Inferior parietal cortex (tissue), 1 donor: ENCODE measurements around the gene CARS2.
"Not testable (repeated sequence)": the region's sequence is repeated elsewhere in the genome, so short reads cannot be mapped to it uniquely, and the experiment has no call there.

Experiments
- DNase-seq: peaks from one replicate; pipeline ENCODE4 v3.0.0-alpha.2; 2016; ENCODE audit errors: extremely low spot score

The CARS2 gene

DNA sequence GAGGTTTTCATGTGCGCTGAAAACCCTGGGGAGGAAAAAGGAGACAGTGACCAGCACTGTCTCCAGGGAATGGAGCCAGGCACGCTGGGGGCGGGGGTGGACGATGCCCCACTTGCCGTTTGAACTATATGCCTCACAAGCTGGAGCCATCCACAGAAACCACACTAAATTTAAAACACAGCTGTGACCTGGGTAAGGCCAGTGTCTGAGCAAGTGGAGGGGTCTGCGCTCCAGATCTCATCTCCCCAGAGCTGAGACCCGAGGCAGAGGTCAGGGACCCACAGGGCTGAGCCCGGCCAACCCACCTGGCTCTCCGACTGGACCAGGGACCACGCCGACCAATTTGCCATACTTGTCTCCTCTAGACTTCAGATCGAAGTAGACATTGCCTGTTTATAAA, 23.2 kb downstream of the CARS2 start:
- no peak for DNase-seq

DNA sequence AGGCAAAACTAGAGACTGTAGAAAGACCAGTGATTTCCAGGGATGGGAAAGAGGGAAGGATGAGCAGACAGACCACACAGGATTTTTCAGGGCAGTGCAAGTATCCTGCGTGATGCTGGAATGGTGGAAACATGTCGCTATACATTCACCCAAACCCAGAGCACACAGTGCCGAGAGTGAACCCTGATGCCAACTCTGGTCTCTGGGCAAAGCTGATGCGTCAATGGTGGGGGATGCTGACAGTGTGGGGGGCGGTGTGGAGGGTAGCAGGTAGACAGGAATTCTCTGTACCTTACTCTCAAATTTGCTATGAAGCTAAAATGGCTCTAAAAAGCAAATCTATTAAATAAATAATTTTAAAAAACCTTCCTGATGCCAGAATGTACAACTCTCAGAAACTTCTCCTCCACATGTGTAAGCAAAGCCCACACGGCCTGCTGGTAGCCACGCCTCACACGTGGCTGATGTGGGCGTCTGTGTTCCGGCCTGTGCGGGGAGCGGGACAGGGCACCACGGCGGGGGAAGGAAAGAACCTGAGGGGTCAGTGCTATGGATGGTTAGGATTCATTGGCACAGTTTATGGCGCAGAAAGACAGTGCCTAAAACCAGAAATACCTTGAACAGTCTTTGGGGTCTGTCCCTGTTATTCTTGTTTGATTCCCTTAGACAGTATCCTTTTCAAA, 23.9 kb downstream of the CARS2 start:
- no peak for DNase-seq

DNA sequence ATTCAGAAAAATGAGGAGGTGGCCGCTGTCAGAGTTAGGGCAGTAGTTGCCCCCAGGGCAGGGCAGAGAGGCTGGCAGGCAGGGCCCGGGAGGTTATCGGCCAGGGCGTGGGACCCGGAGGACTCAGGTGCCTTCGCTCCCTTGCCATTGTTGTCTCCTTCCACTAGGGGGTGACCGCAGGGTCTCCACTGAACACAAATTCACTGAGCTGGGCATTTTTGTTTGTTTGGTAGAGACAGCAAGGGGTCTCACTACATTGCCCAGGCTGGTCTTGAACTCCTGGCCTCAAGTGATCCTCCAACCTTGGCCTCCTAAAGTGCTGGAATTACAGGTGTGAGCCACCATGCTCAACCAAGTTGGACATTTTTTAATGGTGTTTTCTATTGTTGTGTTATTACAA, 25.1 kb downstream of the CARS2 start:
- DNase-seq: no peak

DNA sequence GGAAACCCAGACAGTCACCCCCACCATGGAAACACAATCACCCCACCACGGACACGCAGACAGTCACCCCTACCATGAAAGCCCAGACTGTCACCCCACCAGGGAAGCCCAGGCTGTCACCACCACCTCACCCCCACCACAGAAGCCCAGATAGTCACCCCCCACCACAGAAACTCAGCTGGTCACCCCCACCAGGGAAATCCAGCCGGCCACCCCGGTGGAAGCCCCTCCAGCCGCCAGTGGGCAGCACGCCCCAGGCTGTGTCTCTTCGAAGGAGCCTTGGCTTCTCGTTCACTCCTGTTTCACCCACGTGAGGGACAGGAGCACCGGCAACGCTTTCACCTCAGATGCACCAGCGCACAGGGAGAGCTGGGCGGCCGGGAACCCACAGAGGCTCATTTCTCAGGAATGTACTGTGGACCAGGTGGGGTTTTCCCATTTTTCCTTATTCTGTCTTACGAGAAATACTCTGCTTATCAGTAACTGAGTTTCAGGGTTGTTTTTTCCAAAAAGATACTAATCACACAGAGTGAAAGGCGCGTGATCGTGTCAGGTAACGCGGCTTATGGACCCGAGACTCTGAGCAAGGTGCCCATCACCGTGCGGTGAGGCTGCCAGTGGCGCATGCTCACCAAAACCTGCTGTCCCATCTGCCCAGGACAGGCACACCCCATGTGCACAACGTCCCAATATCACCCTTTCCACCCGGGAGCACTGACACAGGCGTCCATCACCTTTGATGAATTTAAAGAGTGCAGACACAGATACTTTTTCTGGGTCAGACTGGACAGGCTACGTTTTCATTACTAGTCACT, 28.0 kb downstream of the CARS2 start:
- DNase-seq: no peak

DNA sequence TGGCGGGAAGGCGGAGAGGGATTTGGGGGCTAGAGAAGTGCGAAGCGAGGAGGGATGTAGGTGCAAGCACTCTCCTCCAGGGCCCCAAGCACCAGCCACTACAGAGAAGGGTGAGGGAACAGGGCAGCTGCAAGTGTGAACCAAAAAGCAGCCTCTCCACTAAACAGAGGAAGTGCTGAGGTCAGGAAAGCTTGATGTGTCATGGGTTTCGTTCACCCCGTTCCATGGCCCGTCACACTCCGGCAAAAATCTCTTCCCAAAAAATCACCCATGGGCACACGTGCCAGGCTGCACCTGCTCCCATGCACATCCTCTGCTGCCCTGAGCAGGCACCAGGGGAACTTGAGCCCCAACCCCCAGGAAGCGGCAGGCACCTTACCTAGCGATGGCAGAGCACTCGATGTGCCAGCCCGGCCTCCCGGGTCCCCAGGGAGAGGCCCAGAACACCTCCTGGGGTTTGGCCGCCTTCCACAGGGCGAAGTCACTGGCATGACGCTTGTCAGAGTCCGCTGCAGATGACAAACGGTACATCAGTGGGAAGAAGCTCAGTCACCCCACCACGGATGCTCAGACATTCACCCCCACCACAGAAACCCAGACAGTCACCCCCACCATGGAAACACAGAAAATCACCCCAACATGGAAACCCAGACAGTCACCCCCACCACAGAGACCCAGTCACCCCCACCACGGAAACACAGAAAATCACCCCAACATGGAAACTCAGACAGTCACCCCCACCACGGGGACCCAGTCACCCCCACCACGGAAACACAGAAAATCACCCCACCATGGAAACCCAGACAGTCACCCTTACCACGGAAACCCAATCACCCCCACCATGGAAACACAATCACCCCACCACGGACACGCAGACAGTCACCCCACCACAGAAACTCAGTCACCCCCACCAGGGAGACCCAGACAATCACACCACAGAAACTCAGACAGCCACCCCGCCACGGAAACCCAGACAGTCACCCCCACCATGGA, 29.0 kb downstream of the CARS2 start:
- no peak for DNase-seq

DNA sequence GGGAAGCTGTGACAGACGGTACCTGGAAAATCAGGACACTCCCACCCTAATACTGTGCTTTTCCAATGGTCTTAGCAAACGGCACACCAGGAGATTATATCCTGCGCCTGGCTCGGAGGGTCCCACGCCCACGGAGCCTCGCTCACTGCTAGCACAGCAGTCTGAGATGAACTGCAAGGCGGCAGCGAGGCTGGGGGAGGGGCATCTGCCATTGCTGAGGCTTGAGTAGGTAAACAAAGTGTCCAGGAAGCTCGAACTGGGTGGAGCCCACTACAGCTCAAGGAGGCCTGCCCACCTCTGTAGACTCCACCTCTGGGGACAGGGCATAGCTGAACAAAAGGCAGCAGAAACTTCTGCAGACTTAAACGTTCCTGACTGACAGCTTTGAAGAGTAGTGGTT, 36.1 kb downstream of the CARS2 start:
- not testable (repeated sequence) for DNase-seq

DNA sequence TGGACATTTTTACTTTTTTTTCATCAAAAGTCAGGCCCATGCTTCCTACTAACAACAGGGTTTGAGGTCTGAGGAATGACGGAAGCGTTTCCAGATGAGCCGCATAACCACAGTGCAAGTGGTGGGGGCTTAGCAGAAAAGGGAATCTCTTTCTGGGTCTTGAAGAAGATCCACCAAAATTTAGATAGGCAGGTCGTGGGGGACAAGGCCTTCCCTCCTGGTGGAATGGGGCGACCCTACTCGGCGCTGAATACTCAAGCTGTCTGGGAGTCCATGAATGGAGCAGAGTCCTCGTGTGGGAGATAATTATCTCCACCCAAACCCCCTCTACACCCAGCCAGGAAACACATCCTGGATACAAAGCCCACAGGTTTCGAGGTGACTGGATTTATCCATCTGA, 36.9 kb downstream of the CARS2 start:
- no peak for DNase-seq

DNA sequence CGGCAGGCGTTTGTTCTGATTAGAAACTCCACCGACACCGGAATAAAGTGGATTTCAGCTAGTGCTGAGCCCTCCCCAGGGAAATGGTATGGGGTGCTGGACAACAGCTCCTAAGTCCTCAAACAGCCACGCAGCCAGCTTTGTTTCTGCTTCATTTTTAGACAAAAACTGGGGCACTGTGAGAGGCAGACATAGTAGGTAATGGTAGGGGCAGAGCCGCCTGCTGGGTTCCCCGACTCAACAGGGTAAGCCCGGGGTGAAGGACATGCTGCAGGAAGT, 39.7 kb downstream of the CARS2 start:
- DNase-seq: no peak

DNA sequence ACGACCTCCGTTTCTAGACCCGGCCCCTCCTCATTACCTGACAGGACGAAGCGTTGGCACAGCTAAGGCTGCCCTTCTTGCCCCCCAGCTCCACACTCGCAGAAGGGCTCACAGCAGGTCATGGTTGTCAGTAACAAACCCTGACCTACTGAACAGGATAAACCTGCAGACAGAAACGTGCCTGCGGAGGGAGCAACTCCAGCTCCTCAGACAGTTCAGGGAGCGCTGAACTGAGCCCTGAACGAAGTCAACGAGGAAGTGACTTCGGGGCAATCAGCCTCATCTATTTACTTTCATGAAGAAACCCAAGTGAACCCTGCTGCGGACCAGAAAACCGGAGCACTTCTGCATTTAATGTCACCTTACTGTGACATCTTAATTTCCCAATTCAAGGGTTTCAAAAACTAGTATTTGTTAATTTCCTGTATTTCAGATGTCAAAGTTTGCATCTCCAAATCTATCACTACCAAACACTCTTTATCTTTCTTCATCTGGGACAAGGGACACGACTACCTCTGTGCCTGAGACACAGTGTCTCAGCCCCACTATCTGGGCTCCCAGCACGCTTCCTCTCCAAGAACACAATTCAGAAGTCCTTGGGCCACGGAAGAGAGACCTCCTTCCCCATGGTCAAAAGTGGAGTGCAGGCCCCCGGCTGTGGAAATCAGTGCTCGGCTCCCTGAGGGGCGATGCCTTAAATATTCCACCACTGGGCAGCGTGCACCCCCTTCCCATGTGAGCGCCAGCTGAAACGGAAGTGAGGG, 40.2 kb downstream of the CARS2 start:
- no peak for DNase-seq

DNA sequence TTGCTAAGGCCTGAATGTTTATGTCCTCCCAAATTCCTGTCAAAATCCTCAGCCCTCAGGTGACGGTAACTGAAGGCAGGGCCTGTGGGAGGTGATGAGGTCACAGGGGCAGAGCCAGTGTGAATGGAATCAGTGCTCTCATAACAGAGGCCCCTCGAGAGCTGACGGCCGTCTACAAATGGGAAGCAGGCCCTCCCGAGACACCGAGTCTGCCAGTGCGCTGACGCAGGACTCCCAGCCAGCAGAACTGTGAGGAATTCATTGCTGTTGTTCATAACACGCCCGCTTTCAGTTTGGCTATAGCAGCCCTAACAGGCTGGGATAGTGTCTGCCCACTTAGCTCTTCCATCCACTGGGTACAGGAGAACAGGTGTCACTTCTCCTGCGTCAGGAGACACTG, 41.2 kb downstream of the CARS2 start:
- DNase-seq: no peak

DNA sequence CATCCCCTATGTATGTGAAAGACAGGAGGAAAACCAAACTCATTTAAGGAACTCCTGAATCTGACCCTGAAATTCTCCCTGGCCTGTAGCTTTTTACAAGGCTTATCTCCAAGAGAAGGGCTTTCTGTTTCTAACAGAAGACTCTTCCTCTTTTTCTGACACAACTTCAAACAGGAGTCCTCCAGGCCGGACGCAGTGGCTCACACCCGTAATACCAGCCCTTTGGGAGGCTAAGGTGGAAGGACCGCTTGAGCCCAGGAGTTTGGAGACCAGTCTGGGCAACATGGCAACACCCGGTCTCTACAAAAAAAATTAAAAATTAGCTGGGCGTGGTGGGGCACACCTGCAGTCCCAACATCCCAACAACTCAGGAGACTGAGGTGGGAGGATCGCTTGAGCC, 41.9 kb downstream of the CARS2 start:
- DNase-seq: no peak

DNA sequence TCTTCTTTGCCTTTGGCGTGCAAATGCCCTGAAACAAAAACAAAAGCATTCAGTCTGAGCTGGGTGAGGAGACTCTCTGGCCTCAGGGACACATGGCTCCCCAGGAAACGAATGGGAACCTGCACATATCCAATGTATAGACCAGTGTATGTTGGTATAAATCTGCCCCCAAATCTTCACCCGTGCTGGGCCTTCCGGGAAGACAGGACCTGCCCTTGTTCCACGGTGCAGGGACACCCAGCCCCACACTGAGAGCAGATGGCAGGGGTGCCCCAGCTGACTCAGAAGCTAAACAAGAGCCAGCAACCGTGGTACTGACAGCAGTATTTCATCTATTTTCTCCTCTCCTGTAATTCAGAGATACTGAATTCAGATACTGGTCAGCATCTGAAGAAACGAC, 42.4 kb downstream of the CARS2 start:
- DNase-seq: no peak

DNA sequence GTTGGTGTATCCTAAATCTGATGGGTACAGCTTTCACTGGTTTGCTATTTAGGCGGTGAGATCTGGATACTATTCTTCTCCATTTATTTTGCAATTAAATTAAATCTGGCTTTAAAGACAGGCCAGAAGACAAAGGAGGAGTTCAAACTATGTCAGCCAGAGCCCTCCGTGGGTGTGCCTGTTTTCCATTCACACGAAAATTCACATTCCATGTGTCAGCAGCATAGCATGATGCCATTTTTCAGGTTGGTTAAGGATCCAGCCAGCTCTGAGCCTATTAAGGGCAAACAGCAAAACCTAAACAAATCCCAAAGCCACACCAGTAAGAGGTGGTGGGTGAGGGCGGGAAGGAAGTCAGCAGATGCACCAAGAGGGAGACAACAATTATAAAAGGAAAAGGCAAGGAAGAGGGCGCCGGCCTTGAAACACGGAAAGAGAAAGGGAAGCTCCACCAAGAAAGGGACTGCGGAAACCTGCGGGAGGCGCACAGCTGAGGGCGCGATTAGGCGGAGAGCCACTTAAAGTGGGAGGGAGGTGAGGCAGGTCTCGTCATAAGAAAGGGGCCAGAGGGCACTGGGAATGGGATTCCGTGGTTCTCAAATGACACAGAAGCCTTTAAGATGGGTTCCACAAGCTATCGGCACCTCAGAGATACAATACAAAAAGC, 43.0 kb downstream of the CARS2 start:
- DNase-seq: no peak

DNA sequence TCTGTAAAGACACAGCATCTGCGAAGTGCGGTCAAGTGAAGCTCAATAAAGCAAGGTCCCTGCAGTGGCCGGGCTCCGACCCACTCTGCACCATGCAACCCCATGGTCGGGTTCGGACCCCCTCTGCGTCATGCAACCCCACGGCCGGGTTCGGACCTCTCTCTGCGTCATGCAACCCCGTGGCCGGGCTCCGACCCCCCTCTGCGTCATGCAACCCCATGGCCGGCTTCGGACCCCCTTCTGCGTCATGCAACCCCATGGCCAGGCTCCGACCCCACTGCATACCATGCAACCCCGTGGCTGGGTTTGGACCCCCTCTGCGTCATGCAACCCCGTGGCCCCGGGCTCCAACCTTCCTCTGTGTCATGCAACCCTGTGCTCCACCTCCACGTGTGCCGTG, 43.8 kb downstream of the CARS2 start:
- no peak for DNase-seq

DNA sequence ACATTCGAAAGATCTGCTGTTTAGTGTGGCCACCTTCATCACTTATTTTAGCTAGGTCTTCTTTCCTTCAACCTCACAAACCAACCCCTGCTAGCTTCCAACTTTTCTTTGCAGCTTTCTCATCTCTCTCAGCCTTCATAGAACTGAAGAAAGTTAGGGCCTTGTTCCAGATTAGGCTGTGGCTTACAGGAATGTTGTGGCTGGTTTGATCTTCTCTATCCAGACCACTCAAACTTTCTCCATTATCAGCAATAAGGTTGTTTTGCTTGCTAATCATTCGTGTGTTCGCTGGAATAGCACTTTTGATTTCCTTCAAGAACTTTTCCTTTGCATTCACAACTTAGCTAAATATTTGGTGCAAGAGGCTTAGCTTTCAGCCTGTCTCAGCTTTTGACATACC, 44.7 kb downstream of the CARS2 start:
- no peak for DNase-seq

DNA sequence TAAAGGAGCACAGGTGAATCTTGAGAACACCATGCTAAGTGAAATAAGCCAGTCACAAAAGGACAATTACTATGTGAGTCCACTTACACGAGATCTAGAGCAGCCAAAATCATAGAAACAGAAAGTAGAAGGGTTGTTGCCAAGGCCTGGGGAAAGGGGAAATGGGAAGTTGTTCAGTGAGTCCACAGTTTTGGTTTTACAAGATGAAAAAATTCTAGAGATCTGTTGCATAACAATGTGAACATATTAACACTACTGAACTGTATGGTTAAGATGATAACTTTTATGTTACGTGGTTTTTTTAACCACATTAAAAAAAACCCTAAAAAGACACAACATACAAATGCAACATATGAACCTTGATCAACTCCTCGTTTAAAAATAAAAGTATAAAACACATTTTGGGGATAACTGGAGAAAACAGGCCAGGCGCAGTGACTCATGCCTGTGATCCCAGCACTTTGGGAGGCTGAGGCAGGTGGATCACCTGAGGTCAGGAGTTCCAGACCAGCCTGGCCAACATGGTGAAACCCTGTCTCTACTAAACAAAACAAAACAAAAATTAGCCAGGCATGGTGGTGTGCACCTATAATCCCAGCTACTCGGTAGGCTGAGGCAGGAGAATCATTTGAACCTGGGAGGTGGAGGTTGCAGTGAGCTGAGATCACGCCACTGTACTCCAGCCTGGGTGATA, 47.6 kb downstream of the CARS2 start:
- not testable (repeated sequence) for DNase-seq

DNA sequence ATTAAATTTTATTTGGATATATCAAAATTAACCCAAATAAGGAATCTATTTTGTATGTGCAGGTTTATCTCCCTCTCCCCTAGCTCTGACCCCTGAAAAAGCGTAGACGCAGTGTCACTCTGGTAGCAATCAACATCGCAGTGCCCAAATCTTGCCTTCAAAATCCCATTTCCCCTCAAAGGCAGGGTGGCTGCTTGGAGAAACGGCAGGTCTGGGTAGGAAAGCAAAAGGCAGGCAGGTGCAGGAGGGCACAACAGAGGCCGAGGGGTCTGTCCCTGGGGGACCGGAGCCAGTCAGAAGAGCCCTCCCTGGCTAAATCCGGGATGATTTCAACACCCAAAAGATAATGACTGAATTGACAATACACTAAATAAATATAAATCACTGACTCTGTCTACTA, 48.7 kb downstream of the CARS2 start:
- DNase-seq: no peak

DNA sequence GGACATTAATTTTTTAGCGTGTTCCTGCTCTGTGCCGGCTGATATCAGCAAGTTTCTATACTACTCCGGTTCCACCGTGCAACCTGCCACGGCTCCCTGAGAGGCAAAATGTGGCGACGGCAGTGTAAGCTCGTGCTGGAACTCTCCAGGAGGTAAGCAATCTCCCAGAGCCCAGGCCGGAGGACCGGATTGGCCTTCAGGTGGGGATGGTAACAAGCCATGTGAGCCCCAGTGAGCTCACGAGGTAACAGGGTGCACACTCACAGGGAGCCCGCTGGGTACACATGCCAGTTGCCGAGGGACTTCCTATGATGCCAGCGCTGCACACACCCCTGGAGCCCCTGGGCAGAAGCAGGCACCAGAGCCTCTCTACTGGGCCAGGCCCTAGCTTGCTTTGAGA, 52.1 kb downstream of the CARS2 start:
- no peak for DNase-seq

DNA sequence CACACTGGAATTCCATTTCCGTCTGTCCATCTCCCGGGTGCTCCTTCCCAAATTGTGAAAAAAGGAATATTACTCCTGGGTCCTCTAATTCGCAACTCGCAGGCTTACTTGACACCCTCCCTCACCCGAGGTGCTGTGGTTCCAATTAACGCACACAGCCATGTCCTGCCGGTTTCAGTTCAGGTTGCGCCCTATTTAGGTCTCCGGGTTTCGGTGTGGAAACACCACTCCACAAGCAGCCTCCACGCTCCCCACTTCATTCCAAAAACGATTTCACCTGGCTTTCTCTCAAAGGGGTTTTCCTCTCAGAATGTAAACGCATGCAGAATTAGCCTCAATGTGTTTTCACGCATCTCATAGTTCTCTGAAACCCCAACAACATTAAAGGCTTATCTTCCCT, 52.6 kb downstream of the CARS2 start:
- DNase-seq: no peak

DNA sequence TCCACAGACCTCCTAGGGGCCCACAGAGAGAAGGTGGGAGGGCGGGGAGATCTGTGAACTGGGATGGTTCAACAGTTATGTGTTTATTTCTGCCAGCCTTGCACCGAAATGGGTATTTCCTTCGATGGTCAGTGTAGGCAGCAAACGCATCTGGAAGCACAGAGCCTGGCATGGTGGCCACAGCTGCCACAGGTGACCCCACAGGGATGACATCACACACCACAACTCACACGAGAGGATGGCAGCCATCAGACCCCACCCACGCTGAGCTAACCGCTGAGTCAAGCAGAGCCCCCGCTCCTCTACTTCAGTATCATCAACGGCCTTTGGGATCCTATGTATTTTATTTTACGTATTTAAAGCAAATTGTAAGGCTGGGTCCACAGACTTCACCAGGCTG, 53.2 kb downstream of the CARS2 start:
- DNase-seq: no peak
